B cell (primary cell): ENCODE results near the gene CHFR. TPM values are rescaled to one million over a fixed set of nuclear protein-coding genes. Genes with fewer than 3 reads are reported as not detected.

ENCODE experiments used
- ATAC-seq: fragments of 200-7000 bp; cut with Tn5 transposase; one replicate; pipeline ENCODE4 v1.10.0; 2021; ENCODE audit warnings: low read depth, mild to moderate bottlenecking, moderate number of reproducible peaks, moderate library complexity
- CTCF ChIA-PET: fragments of 350-600 bp; sonication (Branson Sonifier 250); formaldehyde crosslinking; loops from one replicate; lab custom pipeline; 2021; ENCODE audit warnings: antibody characterized with exemption, inconsistent platforms; lab: Charles Lee
- POLR2A ChIA-PET: fragments of 350-600 bp; sonication (Branson Sonifier 250); formaldehyde crosslinking; loops from one replicate; lab custom pipeline; 2021; ENCODE audit warnings: antibody characterized with exemption; lab: Charles Lee
- DNase-seq: peaks from one replicate; pipeline ENCODE4 v3.0.0; 2013
- H2AFZ ChIP-seq: 2 replicates; pipeline ENCODE4 v1.6.1; 2012; ENCODE audit warnings: mild to moderate bottlenecking, low read depth, low read length; ENCODE audit not compliant: insufficient read depth, poor library complexity, severe bottlenecking
- H3K27ac ChIP-seq, 2 donors: 1 replicate in 1 of 2; 2 replicates in 1 of 2; pipeline ENCODE4 v1.5.1; 2012 to 2013; ENCODE audit warnings: low read length in 2 of 2, mild to moderate bottlenecking in 2 of 2, moderate library complexity in 1 of 2
- H3K27me3 ChIP-seq, 4 experiments: fragments of 200-600 bp in 1 of 4; sonication (generic) in 1 of 4; replicated peaks in 1 of 4; 1 replicate in 2 of 4; 2 replicates in 2 of 4; pipeline versions ENCODE4 v1.6.1 to v1.7.0; 2013 to 2016; ENCODE audit warnings: low read length in 3 of 4, mild to moderate bottlenecking in 2 of 4, mixed read lengths in 1 of 4, moderate library complexity in 1 of 4; ENCODE audit not compliant: insufficient read depth in 4 of 4, control insufficient read depth in 3 of 4; ENCODE audit errors: control extremely low read depth in 1 of 4
- H3K36me3 ChIP-seq, 2 experiments: replicated peaks in 1 of 2; 1 replicate in 1 of 2; 2 replicates in 1 of 2; pipeline versions ENCODE4 v1.6.1 to v1.7.1; 2013; ENCODE audit warnings: low read length in 1 of 2; ENCODE audit not compliant: insufficient read depth in 2 of 2, control insufficient read depth in 1 of 2; ENCODE audit errors: control extremely low read depth in 1 of 2, extremely low read depth in 1 of 2
- H3K4me1 ChIP-seq, 2 donors: fragments of 200-600 bp in 1 of 2; sonication (generic) in 1 of 2; 1 replicate in 1 of 2; 2 replicates in 1 of 2; pipeline versions ENCODE4 v1.5.1 to v1.6.1; 2013 to 2017; ENCODE audit warnings: low read length in 2 of 2; ENCODE audit not compliant: control insufficient read depth in 2 of 2, insufficient read depth in 2 of 2
- H3K4me2 ChIP-seq: replicated peaks from 2 replicates; pipeline ENCODE3; 2012; ENCODE audit warnings: mild to moderate bottlenecking, low read depth, low read length; ENCODE audit not compliant: poor library complexity, severe bottlenecking
- H3K4me3 ChIP-seq, 5 experiments: fragments of 200-600 bp in 1 of 5; sonication (generic) in 1 of 5; 1 replicate in 3 of 5; 2 replicates in 2 of 5; pipeline versions ENCODE4 v1.5.1 to v1.7.0; 2011 to 2016; ENCODE audit warnings: low read length in 4 of 5, mild to moderate bottlenecking in 4 of 5, low read depth in 2 of 5, control low read depth in 1 of 5, moderate library complexity in 1 of 5; ENCODE audit not compliant: insufficient read depth in 1 of 5; ENCODE audit errors: control extremely low read depth in 1 of 5, extremely low read depth in 1 of 5
- H3K79me2 ChIP-seq: fragments of 200-600 bp; sonication (generic); one replicate; pipeline ENCODE4 v1.6.0; 2016; ENCODE audit warnings: low read length; ENCODE audit not compliant: control insufficient read depth, insufficient read depth
- H3K9ac ChIP-seq: fragments of 200-600 bp; sonication (generic); 2 replicates; pipeline ENCODE4 v1.6.1; 2017; ENCODE audit warnings: mild to moderate bottlenecking, low read length, moderate library complexity
- H3K9me3 ChIP-seq, 3 donors: one replicate each; pipeline versions ENCODE4 v1.6.1 to v1.7.1; 2013; ENCODE audit warnings: low read length in 2 of 3; ENCODE audit not compliant: control insufficient read depth in 2 of 3, insufficient read depth in 1 of 3; ENCODE audit errors: control extremely low read depth in 1 of 3
- H4K20me1 ChIP-seq: 2 replicates; pipeline ENCODE4 v1.6.0; 2012; ENCODE audit warnings: mild to moderate bottlenecking, low read length; ENCODE audit not compliant: insufficient read depth, control insufficient read depth, poor library complexity, severe bottlenecking
- H3K27ac Mint-ChIP-seq: one replicate; pipeline ENCODE4 v1.8.0; 2021; ENCODE audit warnings: mixed read lengths
- H3K27me3 Mint-ChIP-seq: one replicate; pipeline ENCODE4 v1.8.0; 2021; ENCODE audit warnings: mixed read lengths
- H3K4me1 Mint-ChIP-seq: one replicate; pipeline ENCODE4 v1.8.0; 2021; ENCODE audit warnings: mixed read lengths
- H3K4me3 Mint-ChIP-seq: one replicate; pipeline ENCODE4 v1.8.0; 2021; ENCODE audit warnings: mixed read lengths
- H3K9me3 Mint-ChIP-seq: one replicate; pipeline ENCODE4 v1.8.0; 2022; ENCODE audit warnings: mixed read lengths; ENCODE audit not compliant: insufficient read depth
- CTCF ChIP-seq: fragments of 200-600 bp; IDR thresholded peaks from one replicate; pipeline ENCODE4 v1.8.0; 2022; ENCODE audit warnings: antibody characterized with exemption, mild to moderate bottlenecking
- EZH2 ChIP-seq: IDR thresholded peaks from 2 replicates; pipeline ENCODE4 v1.6.1; 2012; ENCODE audit warnings: borderline replicate concordance, low read depth, mild to moderate bottlenecking, moderate library complexity, low read length; ENCODE audit not compliant: insufficient read depth, poor library complexity, severe bottlenecking
- WGBS: methylation state at CpG from one replicate; pipeline ENCODE4 v1.1.5; 2013; ENCODE audit warnings: missing lambda C conversion rate; ENCODE audit not compliant: insufficient coverage; 5-methylcytosine and 5-hydroxymethylcytosine counted together
- intact Hi-C: fragments of 100-400 bp; cut with micrococcal nuclease; formaldehyde crosslinking; loops from one replicate; pipeline ENCODE4 v1.10.0; 2022
- polyA plus RNA-seq: library from polyadenylated mRNA; depleted of rRNA; stranded (reverse); fragments of >200 nt; gene quantifications from 2 replicates; pipeline ENCODE4 v1.2.3, GENCODE V29; 2012
- total RNA-seq, 2 donors: library from RNA; stranded (reverse); fragments of 120-200 nt in 1 of 2; gene quantifications; 1 replicate in 1 of 2; 2 replicates in 1 of 2; pipeline versions ENCODE4 v1.2.3 to v1.2.4, GENCODE V29; 2013 to 2022

The CHFR gene
- total and polyA plus RNA-seq, 2 donors (not counting 1 experiment from before 2014, with no cell fraction given): 83.8 to 92.5 TPM

DNA sequence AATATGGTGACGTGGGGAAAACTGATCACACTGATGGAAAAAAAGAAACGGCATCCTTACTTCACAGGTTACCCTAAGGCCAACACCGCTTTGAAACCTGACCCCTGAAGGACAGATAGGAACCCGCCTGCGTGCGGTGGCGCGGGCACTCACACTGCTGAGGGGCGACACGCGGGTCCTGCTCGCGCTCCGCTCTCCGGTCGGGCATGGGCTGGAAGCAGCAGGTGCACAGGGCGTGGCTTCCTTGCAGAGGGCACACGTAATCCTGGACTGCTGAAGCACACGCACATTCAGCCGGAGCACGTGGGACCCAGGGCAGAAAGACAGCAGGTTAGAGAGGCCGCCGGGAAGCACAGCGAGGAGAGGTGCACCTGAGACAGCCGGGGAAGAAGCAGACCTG, 35.9 kb downstream of the CHFR start:
- no peaks in the 10 kb centered on the region for H3K27me3 Mint-ChIP-seq
- Histone ChIP-seq H3K27ac (no peak overlapping the region), H4K20me1 (no peaks in the 10 kb centered on the region), H3K9me3 (no peaks in the 10 kb centered on the region), H3K36me3 (peaks cover 4 to 73% of the 10 kb centered on the region in 2 experiments), H3K9ac (no peak overlapping the region), H3K27me3 (no peaks in the 10 kb centered on the region), H3K4me2 (no peak overlapping the region), H2AFZ (no peak overlapping the region), H3K4me3 (no peak overlapping the region), H3K4me1 (no peaks in the 10 kb centered on the region), H3K79me2 (peaks cover 14% of the 10 kb centered on the region)
- H3K27ac Mint-ChIP-seq: no peak overlapping the region
- TF ChIP-seq EZH2: no peak
- TF ChIP-seq CTCF: no peak
- POLR2A ChIA-PET: interaction anchor here (0.6 kb wide), 1 partner anchor 162 kb away, joined by 3 read pairs; no protein-coding TSS in a partner anchor
- no peak overlapping the region for H3K4me3 Mint-ChIP-seq
- intact Hi-C loops: no loop called here
- DNase-seq (no peak), ATAC-seq (no peak)
- 94% methylated on average over 25 of the region's 25 CpGs for WGBS
- CTCF ChIA-PET: no interaction called here
- H3K9me3 Mint-ChIP-seq: no peaks in the 10 kb centered on the region
- H3K4me1 Mint-ChIP-seq: no peaks in the 10 kb centered on the region

GRCh38 chr12:132850291-132850690, 37.1 kb downstream of the CHFR start:
- no peak overlapping the region for H3K4me2 ChIP-seq
- H3K4me3 ChIP-seq: no peak overlapping the region
- H3K4me3 Mint-ChIP-seq: no peak overlapping the region
- H3K9me3 ChIP-seq: no peaks in the 10 kb centered on the region
- ChIA-PET CTCF (interaction anchor here (0.7 kb wide), 1 partner anchor 182 kb away, joined by 3 read pairs; no protein-coding TSS in a partner anchor), POLR2A (no interaction called here)
- no peak overlapping the region for H2AFZ ChIP-seq
- no peaks in the 10 kb centered on the region for H3K27me3 Mint-ChIP-seq
- H3K4me1 ChIP-seq: no peaks in the 10 kb centered on the region
- 96% methylated on average over 13 of the region's 16 CpGs for WGBS
- no peaks in the 10 kb centered on the region for H3K27me3 ChIP-seq
- no peak for TF ChIP-seq EZH2
- no peak for TF ChIP-seq CTCF
- peaks cover 4 to 68% of the 10 kb centered on the region in 2 experiments for H3K36me3 ChIP-seq
- H3K27ac Mint-ChIP-seq: no peak overlapping the region
- H3K79me2 ChIP-seq: peaks cover 14% of the 10 kb centered on the region
- no peak for ATAC-seq
- intact Hi-C loops: no loop called here
- no peak for DNase-seq
- no peaks in the 10 kb centered on the region for H3K4me1 Mint-ChIP-seq
- no peaks in the 10 kb centered on the region for H3K9me3 Mint-ChIP-seq
- H3K27ac ChIP-seq: no peak overlapping the region
- no peak overlapping the region for H3K9ac ChIP-seq
- no peaks in the 10 kb centered on the region for H4K20me1 ChIP-seq
